SH-SY5Y (cell line): ENCODE results near the gene FKBP5.

Experiments
- GATA2 ChIP-seq: IDR thresholded peaks from 2 replicates; pipeline ENCODE4 v1.6.1; 2011; ENCODE audit warnings: mild to moderate bottlenecking, low read depth, low read length
- GATA3 ChIP-seq: IDR thresholded peaks from 2 replicates; pipeline ENCODE4 v1.6.1; 2011; ENCODE audit warnings: low read depth, mild to moderate bottlenecking, low read length, moderate library complexity

GRCh38 chr6:35665573-35665972 is 23.1 kb downstream of the FKBP5 start:
- TF ChIP-seq GATA2, result no peak
- TF ChIP-seq GATA3, result no peak
